Measurements from ENCODE around the gene THEM4. TPM values are rescaled to one million over a fixed set of nuclear protein-coding genes. Genes with fewer than 3 reads are reported as not detected.

THEM4 gene
- total and polyA plus RNA-seq, 2 experiments from 2014 or later: 13.4 to 20.4 TPM

DNA sequence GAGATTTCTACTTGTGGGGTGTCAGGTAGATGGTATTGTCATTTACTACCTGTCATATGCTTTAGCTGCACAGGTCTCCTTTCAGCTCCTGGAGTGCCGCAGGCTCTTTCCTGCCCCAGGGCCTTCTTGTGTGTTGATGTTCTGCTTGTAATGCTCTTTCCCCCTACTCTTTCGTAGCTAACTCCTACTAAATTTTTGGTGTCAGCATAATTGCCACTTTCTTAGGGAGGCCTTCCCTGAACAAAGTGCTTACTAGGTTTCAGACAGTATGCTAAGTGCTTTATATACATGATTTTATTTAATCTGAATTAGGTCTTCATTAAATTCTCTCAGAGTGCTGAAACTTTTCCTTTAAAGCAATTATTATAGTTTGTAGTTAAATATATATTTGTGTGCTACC lies 4.8 kb upstream of the THEM4 start (continued):
- TF ChIP-seq CTCF (conservative IDR thresholded peaks at IDR 0.05; ENCODE audit: low read depth in 2 of 2) (no peak), ETS1 (IDR thresholded peaks at IDR 0.05) (no peak), JUNB (IDR thresholded peaks at IDR 0.05; ENCODE audit: unreplicated experiment) (no peak), ZNF331 (CRISPR knock-in tag; IDR thresholded peaks at IDR 0.05; ENCODE audit: low read depth) (no peak), POLR2AphosphoS5 (IDR thresholded peaks at IDR 0.05; ENCODE audit: low read depth) (no peak), STAT1 (IDR thresholded peaks at IDR 0.05; ENCODE audit: unreplicated experiment) (no peak), NANOG (IDR thresholded peaks at IDR 0.05; ENCODE audit: borderline replicate concordance) (no peak), EZH2 (IDR thresholded peaks at IDR 0.05; ENCODE audit: low read depth, unreplicated experiment) (no peak)
- TF ChIP-seq, protein P1, sequence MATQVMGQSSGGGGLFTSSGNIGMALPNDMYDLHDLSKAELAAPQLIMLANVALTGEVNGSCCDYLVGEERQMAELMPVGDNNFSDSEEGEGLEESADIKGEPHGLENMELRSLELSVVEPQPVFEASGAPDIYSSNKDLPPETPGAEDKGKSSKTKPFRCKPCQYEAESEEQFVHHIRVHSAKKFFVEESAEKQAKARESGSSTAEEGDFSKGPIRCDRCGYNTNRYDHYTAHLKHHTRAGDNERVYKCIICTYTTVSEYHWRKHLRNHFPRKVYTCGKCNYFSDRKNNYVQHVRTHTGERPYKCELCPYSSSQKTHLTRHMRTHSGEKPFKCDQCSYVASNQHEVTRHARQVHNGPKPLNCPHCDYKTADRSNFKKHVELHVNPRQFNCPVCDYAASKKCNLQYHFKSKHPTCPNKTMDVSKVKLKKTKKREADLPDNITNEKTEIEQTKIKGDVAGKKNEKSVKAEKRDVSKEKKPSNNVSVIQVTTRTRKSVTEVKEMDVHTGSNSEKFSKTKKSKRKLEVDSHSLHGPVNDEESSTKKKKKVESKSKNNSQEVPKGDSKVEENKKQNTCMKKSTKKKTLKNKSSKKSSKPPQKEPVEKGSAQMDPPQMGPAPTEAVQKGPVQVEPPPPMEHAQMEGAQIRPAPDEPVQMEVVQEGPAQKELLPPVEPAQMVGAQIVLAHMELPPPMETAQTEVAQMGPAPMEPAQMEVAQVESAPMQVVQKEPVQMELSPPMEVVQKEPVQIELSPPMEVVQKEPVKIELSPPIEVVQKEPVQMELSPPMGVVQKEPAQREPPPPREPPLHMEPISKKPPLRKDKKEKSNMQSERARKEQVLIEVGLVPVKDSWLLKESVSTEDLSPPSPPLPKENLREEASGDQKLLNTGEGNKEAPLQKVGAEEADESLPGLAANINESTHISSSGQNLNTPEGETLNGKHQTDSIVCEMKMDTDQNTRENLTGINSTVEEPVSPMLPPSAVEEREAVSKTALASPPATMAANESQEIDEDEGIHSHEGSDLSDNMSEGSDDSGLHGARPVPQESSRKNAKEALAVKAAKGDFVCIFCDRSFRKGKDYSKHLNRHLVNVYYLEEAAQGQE (IDR thresholded peaks at IDR 0.05; ENCODE audit: unreplicated experiment): no peak

GRCh38 chr1:151912973-151913372 lies 3.7 kb upstream of the THEM4 start:
- H3K79me2 ChIP-seq (replicated peaks; ENCODE audit: insufficient read depth): no peaks in the 10 kb centered on the region
- no peak for DNase-seq (ENCODE audit: low spot score)
- 0 out of 2 replicates have a peak, but pooled peaks cover 5% of the 10 kb centered on the region for H3K36me3 ChIP-seq (ENCODE audit: insufficient read depth)
- no peak overlapping the region for H2AFZ ChIP-seq
- no peak overlapping the region for H3K27ac ChIP-seq (ENCODE audit: low read depth)
- H3K27me3 Mint-ChIP-seq (ENCODE audit: insufficient read depth, low read depth, poor library complexity): peaks cover 4% of the 10 kb centered on the region
- no peaks in the 10 kb centered on the region for H3K27me3 ChIP-seq (ENCODE audit: insufficient read depth)
- H3K27ac Mint-ChIP-seq: no peak overlapping the region
- H3K4me1 ChIP-seq (ENCODE audit: insufficient read depth): peaks cover 13% of the 10 kb centered on the region
- no peak overlapping the region for H3K4me3 ChIP-seq
- H3K9me2 ChIP-seq (ENCODE audit: insufficient read depth): no peaks in the 10 kb centered on the region
- H3K9me3 Mint-ChIP-seq: peaks cover 16% of the 10 kb centered on the region
- no peak overlapping the region for H3K4me3 Mint-ChIP-seq
- no peaks in the 10 kb centered on the region for H4K20me1 ChIP-seq (replicated peaks; ENCODE audit: insufficient read depth)
- H3K36me3 Mint-ChIP-seq (ENCODE audit: low read depth): peaks cover 11% of the 10 kb centered on the region
- H3K4me1 Mint-ChIP-seq: peaks cover 12% of the 10 kb centered on the region
- ATAC-seq: no peak
- no peaks in the 10 kb centered on the region for H3F3A ChIP-seq (replicated peaks; ENCODE audit: low read depth)
- H3K4me2 ChIP-seq: no peak overlapping the region
- TF ChIP-seq POLR2AphosphoS5 (IDR thresholded peaks at IDR 0.05; ENCODE audit: low read depth): no peak
- TF ChIP-seq ETS1 (IDR thresholded peaks at IDR 0.05): no peak
- no peak for TF ChIP-seq EZH2 (IDR thresholded peaks at IDR 0.05; ENCODE audit: low read depth, unreplicated experiment)
- TF ChIP-seq, protein P2, sequence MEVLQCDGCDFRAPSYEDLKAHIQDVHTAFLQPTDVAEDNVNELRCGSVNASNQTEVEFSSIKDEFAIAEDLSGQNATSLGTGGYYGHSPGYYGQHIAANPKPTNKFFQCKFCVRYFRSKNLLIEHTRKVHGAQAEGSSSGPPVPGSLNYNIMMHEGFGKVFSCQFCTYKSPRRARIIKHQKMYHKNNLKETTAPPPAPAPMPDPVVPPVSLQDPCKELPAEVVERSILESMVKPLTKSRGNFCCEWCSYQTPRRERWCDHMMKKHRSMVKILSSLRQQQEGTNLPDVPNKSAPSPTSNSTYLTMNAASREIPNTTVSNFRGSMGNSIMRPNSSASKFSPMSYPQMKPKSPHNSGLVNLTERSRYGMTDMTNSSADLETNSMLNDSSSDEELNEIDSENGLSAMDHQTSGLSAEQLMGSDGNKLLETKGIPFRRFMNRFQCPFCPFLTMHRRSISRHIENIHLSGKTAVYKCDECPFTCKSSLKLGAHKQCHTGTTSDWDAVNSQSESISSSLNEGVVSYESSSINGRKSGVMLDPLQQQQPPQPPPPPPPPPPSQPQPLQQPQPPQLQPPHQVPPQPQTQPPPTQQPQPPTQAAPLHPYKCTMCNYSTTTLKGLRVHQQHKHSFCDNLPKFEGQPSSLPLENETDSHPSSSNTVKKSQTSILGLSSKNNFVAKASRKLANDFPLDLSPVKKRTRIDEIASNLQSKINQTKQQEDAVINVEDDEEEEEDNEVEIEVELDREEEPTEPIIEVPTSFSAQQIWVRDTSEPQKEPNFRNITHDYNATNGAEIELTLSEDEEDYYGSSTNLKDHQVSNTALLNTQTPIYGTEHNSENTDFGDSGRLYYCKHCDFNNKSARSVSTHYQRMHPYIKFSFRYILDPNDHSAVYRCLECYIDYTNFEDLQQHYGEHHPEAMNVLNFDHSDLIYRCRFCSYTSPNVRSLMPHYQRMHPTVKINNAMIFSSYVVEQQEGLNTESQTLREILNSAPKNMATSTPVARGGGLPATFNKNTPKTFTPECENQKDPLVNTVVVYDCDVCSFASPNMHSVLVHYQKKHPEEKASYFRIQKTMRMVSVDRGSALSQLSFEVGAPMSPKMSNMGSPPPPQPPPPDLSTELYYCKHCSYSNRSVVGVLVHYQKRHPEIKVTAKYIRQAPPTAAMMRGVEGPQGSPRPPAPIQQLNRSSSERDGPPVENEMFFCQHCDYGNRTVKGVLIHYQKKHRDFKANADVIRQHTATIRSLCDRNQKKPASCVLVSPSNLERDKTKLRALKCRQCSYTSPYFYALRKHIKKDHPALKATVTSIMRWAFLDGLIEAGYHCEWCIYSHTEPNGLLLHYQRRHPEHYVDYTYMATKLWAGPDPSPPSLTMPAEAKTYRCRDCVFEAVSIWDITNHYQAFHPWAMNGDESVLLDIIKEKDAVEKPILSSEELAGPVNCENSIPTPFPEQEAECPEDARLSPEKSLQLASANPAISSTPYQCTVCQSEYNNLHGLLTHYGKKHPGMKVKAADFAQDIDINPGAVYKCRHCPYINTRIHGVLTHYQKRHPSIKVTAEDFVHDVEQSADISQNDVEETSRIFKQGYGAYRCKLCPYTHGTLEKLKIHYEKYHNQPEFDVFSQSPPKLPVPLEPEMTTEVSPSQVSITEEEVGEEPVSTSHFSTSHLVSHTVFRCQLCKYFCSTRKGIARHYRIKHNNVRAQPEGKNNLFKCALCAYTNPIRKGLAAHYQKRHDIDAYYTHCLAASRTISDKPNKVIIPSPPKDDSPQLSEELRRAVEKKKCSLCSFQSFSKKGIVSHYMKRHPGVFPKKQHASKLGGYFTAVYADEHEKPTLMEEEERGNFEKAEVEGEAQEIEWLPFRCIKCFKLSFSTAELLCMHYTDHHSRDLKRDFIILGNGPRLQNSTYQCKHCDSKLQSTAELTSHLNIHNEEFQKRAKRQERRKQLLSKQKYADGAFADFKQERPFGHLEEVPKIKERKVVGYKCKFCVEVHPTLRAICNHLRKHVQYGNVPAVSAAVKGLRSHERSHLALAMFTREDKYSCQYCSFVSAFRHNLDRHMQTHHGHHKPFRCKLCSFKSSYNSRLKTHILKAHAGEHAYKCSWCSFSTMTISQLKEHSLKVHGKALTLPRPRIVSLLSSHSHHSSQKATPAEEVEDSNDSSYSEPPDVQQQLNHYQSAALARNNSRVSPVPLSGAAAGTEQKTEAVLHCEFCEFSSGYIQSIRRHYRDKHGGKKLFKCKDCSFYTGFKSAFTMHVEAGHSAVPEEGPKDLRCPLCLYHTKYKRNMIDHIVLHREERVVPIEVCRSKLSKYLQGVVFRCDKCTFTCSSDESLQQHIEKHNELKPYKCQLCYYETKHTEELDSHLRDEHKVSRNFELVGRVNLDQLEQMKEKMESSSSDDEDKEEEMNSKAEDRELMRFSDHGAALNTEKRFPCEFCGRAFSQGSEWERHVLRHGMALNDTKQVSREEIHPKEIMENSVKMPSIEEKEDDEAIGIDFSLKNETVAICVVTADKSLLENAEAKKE (CRISPR knock-in tag; IDR thresholded peaks at IDR 0.05): no peak
- no peak for TF ChIP-seq STAT1 (IDR thresholded peaks at IDR 0.05; ENCODE audit: unreplicated experiment)
- TF ChIP-seq CREB1 (CRISPR knock-in tag; IDR thresholded peaks at IDR 0.05; ENCODE audit: low read depth): no peak
